SH-SY5Y (cell line): Measurements from ENCODE around the gene TTC21B.

Experiments
- GATA2 ChIP-seq: IDR thresholded peaks from 2 replicates; pipeline ENCODE4 v1.6.1; 2011; ENCODE audit warnings: mild to moderate bottlenecking, low read depth, low read length
- GATA3 ChIP-seq: IDR thresholded peaks from 2 replicates; pipeline ENCODE4 v1.6.1; 2011; ENCODE audit warnings: low read depth, mild to moderate bottlenecking, low read length, moderate library complexity

DNA sequence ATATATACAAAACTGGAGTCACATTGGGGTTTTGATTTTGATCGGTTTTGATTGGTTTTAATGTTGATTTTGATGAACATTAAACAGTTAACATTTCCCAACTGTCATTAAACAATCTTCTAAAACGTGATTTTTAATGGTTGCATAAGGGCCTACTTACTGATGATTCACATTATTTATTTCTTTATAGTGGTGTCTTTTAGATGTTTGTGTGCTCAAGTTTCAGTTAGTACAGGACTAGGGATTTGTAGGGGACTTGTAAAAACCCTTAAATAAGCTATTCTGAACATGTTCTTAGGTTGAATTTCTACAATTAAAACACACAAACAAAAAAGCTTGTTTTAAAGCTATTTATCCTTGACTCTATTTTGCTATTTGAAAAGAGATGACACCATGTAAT lies 61.6 kb downstream of the TTC21B start:
- TF ChIP-seq GATA2 (no peak), GATA3 (no peak)
